Middle frontal gyrus (tissue), 1 donor: ENCODE results near the gene CLCA1.
A peak's percentile ranks its signal among the peaks of the same experiment; 100 is the strongest.

Source experiments
- DNase-seq: peaks from one replicate; pipeline ENCODE4 v3.0.0-alpha.2; 2015; ENCODE audit warnings: low spot score; ENCODE audit errors: extremely low spot score

CLCA1 gene

GRCh38 chr1:86503406-86504136, 34.8 kb downstream of the CLCA1 start:
- no peak for DNase-seq

GRCh38 chr1:86504137-86504479, 35.4 kb downstream of the CLCA1 start:
- DNase-seq, result no peak

GRCh38 chr1:86504895-86505563, 36.3 kb downstream of the CLCA1 start:
- DNase-seq, result no peak

GRCh38 chr1:86505564-86505902, 36.8 kb downstream of the CLCA1 start:
- DNase-seq, result no peak

- no peak for DNase-seq
Measured at GRCh38 chr1:86507935-86508582, 39.3 kb downstream of the CLCA1 start.

- no peak for DNase-seq
Measured at GRCh38 chr1:86508583-86508969, 39.8 kb downstream of the CLCA1 start.

GRCh38 chr1:86515597-86515996, 46.9 kb downstream of the CLCA1 start:
- DNase-seq, result no peak

GRCh38 chr1:86516335-86516734, 47.6 kb downstream of the CLCA1 start:
- DNase-seq, result no peak

GRCh38 chr1:86517336-86517735, 48.6 kb downstream of the CLCA1 start:
- no peak for DNase-seq

GRCh38 chr1:86520789-86521521, 52.2 kb downstream of the CLCA1 start:
- DNase-seq, result no peak

- DNase-seq, result no peak
Measured at GRCh38 chr1:86521522-86521891, 52.8 kb downstream of the CLCA1 start.

GRCh38 chr1:86522240-86522639, 53.5 kb downstream of the CLCA1 start:
- no peak for DNase-seq

GRCh38 chr1:86523670-86524354, 55.1 kb downstream of the CLCA1 start:
- DNase-seq, result no peak

GRCh38 chr1:86527306-86527705, 58.6 kb downstream of the CLCA1 start:
- DNase-seq, result no peak

GRCh38 chr1:86530211-86530845, 61.6 kb downstream of the CLCA1 start:
- no peak for DNase-seq

- no peak for DNase-seq
Measured at GRCh38 chr1:86537928-86538695, 69.4 kb downstream of the CLCA1 start.

GRCh38 chr1:86538775-86539174, 70.0 kb downstream of the CLCA1 start:
- no peak for DNase-seq

- no peak for DNase-seq
Measured at GRCh38 chr1:86541859-86542258, 73.1 kb downstream of the CLCA1 start.

- DNase-seq, result no peak
Measured at GRCh38 chr1:86542631-86543030, 73.9 kb downstream of the CLCA1 start.

GRCh38 chr1:86546787-86547221, 78.1 kb downstream of the CLCA1 start, which contains the start of gene CLCA4:
Gene CLCA4 (plus strand): TSS chr1:86547078. CDS start chr1:86547120, 42 bp downstream.
- peak; percentile 66 for DNase-seq
